ENCODE measurements around the gene ST6GAL1.

ST6GAL1 gene

GRCh38 chr3:186997473-186997939, 67.2 kb downstream of the ST6GAL1 start:
- H3K4me3 ChIP-seq (ENCODE audit: low read depth in 1 of 2, low read length in 2 of 2) = no peak overlapping the region
- peaks cover 3% of the 10 kb centered on the region; the same call in 1 of the 2 replicates for H4K20me1 ChIP-seq (ENCODE audit: insufficient read depth, low read length)
- H3K79me2 ChIP-seq (ENCODE audit: insufficient read depth, low read length) = no peaks in the 10 kb centered on the region
- no peaks in the 10 kb centered on the region for H3K4me1 ChIP-seq (ENCODE audit: insufficient read depth, low read length)
- H3K9me3 ChIP-seq (ENCODE audit: insufficient read depth, low read length, severe bottlenecking) = no peaks in the 10 kb centered on the region
- H3K9ac ChIP-seq (ENCODE audit: low read depth, low read length) = no peak overlapping the region
- H3K27me3 ChIP-seq (ENCODE audit: insufficient read depth, low read length, poor library complexity) = peaks cover 6% of the 10 kb centered on the region
- H3K4me2 ChIP-seq (ENCODE audit: insufficient read depth, low read length) = no peak overlapping the region
- no peak overlapping the region for H2AFZ ChIP-seq (ENCODE audit: low read depth, low read length)
- no peaks in the 10 kb centered on the region for H3K36me3 ChIP-seq (ENCODE audit: insufficient read depth, low read length)
- no peak overlapping the region for H3K27ac ChIP-seq (ENCODE audit: low read length)
- no peak for ATAC-seq (ENCODE audit: insufficient read depth, low read depth)
- TF ChIP-seq, protein P1, sequence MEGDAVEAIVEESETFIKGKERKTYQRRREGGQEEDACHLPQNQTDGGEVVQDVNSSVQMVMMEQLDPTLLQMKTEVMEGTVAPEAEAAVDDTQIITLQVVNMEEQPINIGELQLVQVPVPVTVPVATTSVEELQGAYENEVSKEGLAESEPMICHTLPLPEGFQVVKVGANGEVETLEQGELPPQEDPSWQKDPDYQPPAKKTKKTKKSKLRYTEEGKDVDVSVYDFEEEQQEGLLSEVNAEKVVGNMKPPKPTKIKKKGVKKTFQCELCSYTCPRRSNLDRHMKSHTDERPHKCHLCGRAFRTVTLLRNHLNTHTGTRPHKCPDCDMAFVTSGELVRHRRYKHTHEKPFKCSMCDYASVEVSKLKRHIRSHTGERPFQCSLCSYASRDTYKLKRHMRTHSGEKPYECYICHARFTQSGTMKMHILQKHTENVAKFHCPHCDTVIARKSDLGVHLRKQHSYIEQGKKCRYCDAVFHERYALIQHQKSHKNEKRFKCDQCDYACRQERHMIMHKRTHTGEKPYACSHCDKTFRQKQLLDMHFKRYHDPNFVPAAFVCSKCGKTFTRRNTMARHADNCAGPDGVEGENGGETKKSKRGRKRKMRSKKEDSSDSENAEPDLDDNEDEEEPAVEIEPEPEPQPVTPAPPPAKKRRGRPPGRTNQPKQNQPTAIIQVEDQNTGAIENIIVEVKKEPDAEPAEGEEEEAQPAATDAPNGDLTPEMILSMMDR (IDR thresholded peaks at IDR 0.05; ENCODE audit: borderline replicate concordance, extremely low read depth, low read length, poor library complexity, severe bottlenecking) = no peak
- no peak for TF ChIP-seq EZH2 (IDR thresholded peaks at IDR 0.05; ENCODE audit: borderline replicate concordance, low read depth, low read length, severe bottlenecking)
- no peak for DNase-seq

DNA sequence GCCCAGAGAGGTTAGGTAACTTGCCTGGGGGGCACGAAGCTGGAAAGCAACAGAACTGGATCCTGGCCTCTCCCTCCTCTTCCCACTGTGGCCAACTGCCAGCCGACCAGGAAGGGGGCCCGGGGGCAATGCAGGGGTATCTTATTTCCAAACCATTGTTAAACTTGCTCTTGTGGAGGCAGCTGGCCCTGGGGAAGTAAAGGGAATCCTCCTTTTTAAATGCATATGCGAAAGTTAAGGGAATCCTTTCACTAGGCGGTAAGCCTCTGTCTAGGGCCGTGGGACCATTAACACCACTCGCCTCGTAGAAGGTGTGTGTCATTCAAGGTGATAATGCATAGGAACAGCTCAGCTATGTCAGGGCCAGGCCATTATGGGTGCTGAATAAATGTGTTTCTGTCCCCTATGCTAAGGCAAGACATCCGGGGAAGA, 68.6 kb downstream of the ST6GAL1 start:
- Histone ChIP-seq H3K27ac (ENCODE audit: low read length) (no peak overlapping the region), H3K27me3 (ENCODE audit: insufficient read depth, low read length, poor library complexity) (peaks cover 6% of the 10 kb centered on the region), H3K4me1 (ENCODE audit: insufficient read depth, low read length) (no peaks in the 10 kb centered on the region), H3K79me2 (ENCODE audit: insufficient read depth, low read length) (no peaks in the 10 kb centered on the region), H3K9ac (ENCODE audit: low read depth, low read length) (no peak overlapping the region), H3K9me3 (ENCODE audit: insufficient read depth, low read length, severe bottlenecking) (no peaks in the 10 kb centered on the region), H2AFZ (ENCODE audit: low read depth, low read length) (no peak overlapping the region), H3K36me3 (ENCODE audit: insufficient read depth, low read length) (no peaks in the 10 kb centered on the region), H3K4me3 (ENCODE audit: low read depth in 1 of 2, low read length in 2 of 2) (no peak overlapping the region), H4K20me1 (ENCODE audit: insufficient read depth, low read length) (peaks cover 3% of the 10 kb centered on the region; the same call in 1 of the 2 replicates), H3K4me2 (ENCODE audit: insufficient read depth, low read length) (no peak overlapping the region)
- ATAC-seq (ENCODE audit: insufficient read depth, low read depth) (no peak), DNase-seq (no peak)
- TF ChIP-seq, protein P1 (IDR thresholded peaks at IDR 0.05; ENCODE audit: borderline replicate concordance, extremely low read depth, low read length, poor library complexity, severe bottlenecking) = no peak
- no peak for TF ChIP-seq EZH2 (IDR thresholded peaks at IDR 0.05; ENCODE audit: borderline replicate concordance, low read depth, low read length, severe bottlenecking)

- peaks cover 6% of the 10 kb centered on the region for H3K27me3 ChIP-seq (ENCODE audit: insufficient read depth, low read length, poor library complexity)
- TF ChIP-seq, protein P1 (IDR thresholded peaks at IDR 0.05; ENCODE audit: borderline replicate concordance, extremely low read depth, low read length, poor library complexity, severe bottlenecking) = no peak
- no peak for TF ChIP-seq EZH2 (IDR thresholded peaks at IDR 0.05; ENCODE audit: borderline replicate concordance, low read depth, low read length, severe bottlenecking)
- DNase-seq = no peak
- no peaks in the 10 kb centered on the region for H3K79me2 ChIP-seq (ENCODE audit: insufficient read depth, low read length)
- no peak overlapping the region for H2AFZ ChIP-seq (ENCODE audit: low read depth, low read length)
- H3K4me2 ChIP-seq (ENCODE audit: insufficient read depth, low read length) = no peak overlapping the region
- H4K20me1 ChIP-seq (ENCODE audit: insufficient read depth, low read length) = peaks cover 3% of the 10 kb centered on the region; the same call in 1 of the 2 replicates
- no peak overlapping the region for H3K4me3 ChIP-seq (ENCODE audit: low read depth in 1 of 2, low read length in 2 of 2)
- H3K36me3 ChIP-seq (ENCODE audit: insufficient read depth, low read length) = no peaks in the 10 kb centered on the region
- no peak overlapping the region for H3K27ac ChIP-seq (ENCODE audit: low read length)
- H3K9ac ChIP-seq (ENCODE audit: low read depth, low read length) = no peak overlapping the region
- ATAC-seq (ENCODE audit: insufficient read depth, low read depth) = no peak
- H3K9me3 ChIP-seq (ENCODE audit: insufficient read depth, low read length, severe bottlenecking) = no peaks in the 10 kb centered on the region
- H3K4me1 ChIP-seq (ENCODE audit: insufficient read depth, low read length) = no peaks in the 10 kb centered on the region
Measured at GRCh38 chr3:187000711-187001151, 70.4 kb downstream of the ST6GAL1 start.

Data from DND-41 (cell line).